ENCODE data around the gene MIEF1.

MIEF1 gene

GRCh38 chr22:39471381-39472141, 30.5 kb upstream of the MIEF1 start:
- peak; percentile 51 for DNase-seq (ENCODE audit: low read depth)
- no peak overlapping the region for H3K4me3 ChIP-seq (ENCODE audit: low read length)

GRCh38 chr22:39472570-39473556, 29.2 kb upstream of the MIEF1 start:
- no peak for TF ChIP-seq CTCF (conservative IDR thresholded peaks at IDR 0.05; ENCODE audit: low read length)
- DNase-seq (ENCODE audit: low read depth) = no peak
- no peak overlapping the region for H3K4me3 ChIP-seq (ENCODE audit: low read length)

More at GRCh38 chr22:39471381-39472141, 30.5 kb upstream of the MIEF1 start:
- no peak for TF ChIP-seq CTCF (conservative IDR thresholded peaks at IDR 0.05; ENCODE audit: low read length)

GRCh38 chr22:39473851-39474250, 28.2 kb upstream of the MIEF1 start:
- DNase-seq (ENCODE audit: low read depth) = no peak
- no peak overlapping the region for H3K4me3 ChIP-seq (ENCODE audit: low read length)
- no peak for TF ChIP-seq CTCF (conservative IDR thresholded peaks at IDR 0.05; ENCODE audit: low read length)

- no peak overlapping the region for H3K4me3 ChIP-seq (ENCODE audit: low read length)
- peak; percentile 27 for DNase-seq (ENCODE audit: low read depth)
- no peak for TF ChIP-seq CTCF (conservative IDR thresholded peaks at IDR 0.05; ENCODE audit: low read length)
Measured at GRCh38 chr22:39474351-39475111, 27.6 kb upstream of the MIEF1 start.

GRCh38 chr22:39475337-39475736, 26.8 kb upstream of the MIEF1 start:
- DNase-seq (ENCODE audit: low read depth) = no peak
- no peak for TF ChIP-seq CTCF (conservative IDR thresholded peaks at IDR 0.05; ENCODE audit: low read length)
- H3K4me3 ChIP-seq (ENCODE audit: low read length) = no peak overlapping the region

- no peak for TF ChIP-seq CTCF (conservative IDR thresholded peaks at IDR 0.05; ENCODE audit: low read length)
- H3K4me3 ChIP-seq (ENCODE audit: low read length) = no peak overlapping the region
- no peak for DNase-seq (ENCODE audit: low read depth)
Measured at GRCh38 chr22:39475902-39476301, 26.2 kb upstream of the MIEF1 start.
